GM12801 (cell line): ENCODE results near the gene SEPTIN6.

ENCODE experiments used
- CTCF ChIP-seq: IDR thresholded peaks from one replicate; pipeline ENCODE4 v1.5.1; 2011; ENCODE audit warnings: control low read depth; ENCODE audit not compliant: insufficient read length; ENCODE audit errors: extremely low read depth

The SEPTIN6 gene

DNA sequence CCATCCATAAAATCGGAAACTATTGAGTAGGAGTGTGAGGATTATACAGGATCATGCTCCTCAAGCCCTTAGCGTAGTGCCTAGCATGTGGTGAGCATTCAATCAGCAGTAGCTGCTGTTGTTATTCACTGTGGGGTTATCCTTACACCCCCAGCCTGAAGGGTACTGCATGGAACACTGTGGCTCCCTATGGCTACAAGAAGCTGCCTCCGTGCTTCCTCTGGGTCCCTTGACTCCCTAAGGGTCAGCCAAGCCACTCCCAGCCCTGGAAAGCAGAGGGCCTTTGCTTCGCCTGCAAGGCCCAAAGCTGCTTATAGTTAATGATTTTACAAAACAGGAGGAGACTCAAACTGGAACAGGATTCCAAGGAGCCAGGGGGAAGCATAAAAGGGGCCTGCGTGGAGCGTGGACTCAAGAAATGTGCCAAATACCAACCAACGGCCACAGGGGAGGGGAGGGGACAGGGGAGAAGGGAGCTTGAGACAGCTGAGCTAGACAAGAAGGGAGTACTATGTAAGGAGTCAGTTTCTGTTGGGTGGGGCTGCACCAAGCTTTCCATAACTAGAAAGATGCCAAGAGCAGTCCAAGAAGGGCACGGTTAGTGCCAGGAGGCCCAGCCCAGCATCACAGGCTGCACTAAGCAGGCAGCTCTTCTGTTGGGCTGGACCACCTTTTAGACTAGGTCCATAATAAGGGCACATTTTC lies 15.9 kb downstream of the SEPTIN6 start:
- TF ChIP-seq CTCF = no peak

GRCh38 chrX:119673336-119673735 lies 19.6 kb downstream of the SEPTIN6 start:
- no peak for TF ChIP-seq CTCF

DNA sequence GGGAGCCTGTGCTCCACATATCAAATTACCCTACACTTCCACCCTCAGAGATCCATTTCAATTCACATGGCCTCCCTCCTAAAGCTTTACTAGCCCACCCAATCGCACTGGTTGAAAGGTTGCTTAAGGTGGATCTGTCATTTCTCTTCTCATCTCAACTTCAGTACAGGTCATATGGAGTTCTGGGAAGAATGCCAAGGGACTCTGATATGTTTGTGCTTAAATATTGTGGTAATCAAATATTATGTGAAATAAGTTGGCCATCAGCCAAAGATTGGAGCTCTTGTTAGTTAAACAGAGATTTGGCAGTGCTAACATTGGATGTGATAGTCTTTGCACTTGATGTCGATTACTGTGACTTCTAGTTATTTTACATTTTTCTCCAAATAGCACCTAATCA lies 20.5 kb downstream of the SEPTIN6 start:
- no peak for TF ChIP-seq CTCF

DNA sequence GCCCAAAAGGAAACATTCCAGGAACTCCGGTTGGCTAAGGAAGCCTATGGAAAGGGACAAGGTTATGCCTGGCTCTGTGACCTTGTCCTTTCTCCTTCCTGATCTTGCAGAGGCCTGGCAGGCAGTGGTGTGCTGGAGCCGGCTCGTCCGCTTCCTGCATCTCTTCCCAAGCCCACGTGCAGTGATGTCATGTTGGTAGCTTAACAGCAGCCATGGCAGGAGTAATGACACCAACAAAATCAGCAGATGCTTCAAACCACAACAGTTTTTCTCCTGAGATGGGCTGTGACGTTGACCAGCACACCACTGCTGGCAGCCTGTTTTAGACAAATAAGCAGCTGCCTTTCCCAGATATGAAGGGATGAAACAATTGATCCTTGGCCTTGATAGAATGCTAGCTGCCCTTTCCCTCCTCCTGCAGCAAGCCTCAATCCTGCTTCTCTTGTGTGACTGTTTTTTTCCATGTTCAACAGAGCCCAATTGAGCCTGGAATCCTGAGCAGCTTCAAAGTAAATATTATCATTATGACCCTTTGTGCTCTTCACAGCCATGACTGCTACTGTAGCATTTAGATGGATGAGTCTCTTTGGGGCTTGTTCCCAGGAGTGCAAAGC lies 23.4 kb downstream of the SEPTIN6 start:
- TF ChIP-seq CTCF = no peak

- TF ChIP-seq CTCF = no peak
Measured at GRCh38 chrX:119667111-119667878, 25.7 kb downstream of the SEPTIN6 start.

DNA sequence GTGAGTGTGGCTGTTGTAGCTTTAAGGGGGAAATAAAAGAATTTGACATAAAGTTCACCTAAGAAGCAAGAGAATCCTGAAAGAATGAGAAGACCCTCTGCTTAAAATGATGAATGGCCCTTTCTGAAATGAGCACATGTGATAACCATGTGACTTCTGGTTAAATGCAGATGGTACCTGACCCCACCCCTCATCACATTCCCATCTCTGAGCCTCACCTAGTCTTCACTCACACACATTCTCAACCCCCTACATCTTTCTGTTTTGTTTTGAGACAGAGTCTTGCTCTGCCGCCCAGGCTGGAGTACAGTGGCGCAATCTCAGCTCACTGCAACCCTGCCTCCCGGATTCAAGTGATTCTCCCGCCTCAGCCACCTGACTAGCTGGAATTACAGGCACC lies 31.5 kb downstream of the SEPTIN6 start:
- TF ChIP-seq CTCF = no peak

DNA sequence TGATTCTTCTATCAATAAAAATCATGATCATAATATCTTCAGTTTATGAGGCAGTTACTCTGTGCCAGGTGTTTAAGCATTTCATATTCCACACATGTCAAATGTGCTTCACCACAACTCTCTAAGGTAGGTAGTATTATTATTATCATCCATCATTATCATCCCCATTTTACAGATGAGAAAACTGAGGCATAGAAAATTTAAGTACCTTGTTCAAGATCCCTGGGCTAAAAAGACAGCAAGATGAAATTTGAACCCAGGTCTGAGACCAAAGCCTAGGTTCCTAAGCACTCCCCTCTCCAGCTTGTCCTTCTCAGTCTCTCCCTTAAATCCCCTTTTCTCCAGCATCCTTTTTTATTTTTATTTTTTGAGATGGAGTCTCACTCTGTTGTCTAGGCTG lies 33.4 kb downstream of the SEPTIN6 start:
- TF ChIP-seq CTCF = no peak
